Panc1 (cell line): ENCODE measurements around the gene PTAR1. TPM values are rescaled to one million over a fixed set of nuclear protein-coding genes. Genes with fewer than 3 reads are reported as not detected.

ENCODE experiments used
- ATAC-seq: fragments of 200-7000 bp; cut with Tn5 transposase; 2 replicates; pipeline ENCODE4 v1.9.1; 2020; ENCODE audit warnings: mild to moderate bottlenecking, moderate library complexity
- BruUV-seq: library from RNA; stranded (reverse); fragments of 400-500 nt; replicated peaks from 2 replicates; lab custom pipeline; 2021; lab: Mats Ljungman, UMichigan
- CTCF ChIA-PET: fragments of 300-600 bp; sonication (Branson Sonifier 250); formaldehyde crosslinking; loops from one replicate; lab custom pipeline; 2022; ENCODE audit warnings: antibody characterized with exemption; lab: Charles Lee
- POLR2A ChIA-PET: fragments of 300-600 bp; sonication (Branson Sonifier 250); formaldehyde crosslinking; loops from one replicate; lab custom pipeline; 2022; ENCODE audit warnings: antibody characterized with exemption; lab: Charles Lee
- DNase-seq: peaks from one replicate; pipeline ENCODE4 v3.0.0-alpha.2; 2010; ENCODE audit warnings: low read depth, low spot score
- H3K27ac ChIP-seq: 2 replicates; pipeline ENCODE4 v1.5.1; 2011; ENCODE audit warnings: mild to moderate bottlenecking, low read length, inconsistent platforms
- H3K27me3 ChIP-seq: fragments of 200-500 bp; sonication (Bioruptor generic); 2 replicates; pipeline ENCODE4 v1.6.0; 2014; ENCODE audit warnings: low read length, inconsistent platforms; ENCODE audit not compliant: control insufficient read depth, insufficient read depth
- H3K36me3 ChIP-seq: fragments of 200-500 bp; sonication (Bioruptor generic); 2 replicates; pipeline ENCODE4 v1.5.1; 2014; ENCODE audit warnings: inconsistent platforms, mild to moderate bottlenecking, low read length, moderate library complexity; ENCODE audit not compliant: control insufficient read depth, insufficient read depth
- H3K4me1 ChIP-seq: 2 replicates; pipeline ENCODE4 v1.5.1; 2011; ENCODE audit warnings: inconsistent platforms, mild to moderate bottlenecking, low read length, moderate library complexity; ENCODE audit not compliant: control insufficient read depth, insufficient read depth
- H3K4me3 ChIP-seq, 2 experiments: 2 replicates each; pipeline ENCODE4 v1.5.1; 2011 to 2012; ENCODE audit warnings: low read depth in 2 of 2, low read length in 2 of 2, mild to moderate bottlenecking in 2 of 2, inconsistent platforms in 1 of 2, moderate library complexity in 1 of 2
- H3K9me3 ChIP-seq: fragments of 200-500 bp; sonication (Bioruptor generic); 2 replicates; pipeline ENCODE4 v1.5.1; 2014; ENCODE audit warnings: low read depth, mild to moderate bottlenecking, inconsistent platforms, low read length, moderate library complexity; ENCODE audit not compliant: control insufficient read depth, insufficient read depth
- POLR2AphosphoS5 ChIP-seq: IDR thresholded peaks from 2 replicates; pipeline ENCODE4 v1.6.1; 2012; ENCODE audit warnings: mild to moderate bottlenecking, low read depth, low read length, moderate library complexity
- SIN3A ChIP-seq: IDR thresholded peaks from 2 replicates; pipeline ENCODE4 v1.6.1; 2012; ENCODE audit warnings: low read depth, mild to moderate bottlenecking, low read length, moderate library complexity, borderline replicate concordance; ENCODE audit not compliant: insufficient read depth
- TCF7L2 ChIP-seq: IDR thresholded peaks from 2 replicates; pipeline ENCODE4 v1.6.1; 2011; ENCODE audit warnings: mild to moderate bottlenecking, low read depth, low read length, inconsistent platforms
- in situ Hi-C: cut with HindIII; loops from 2 replicates; pipeline ENCODE4 v1.10.0; 2016; ENCODE audit warnings: low sequenced_read_pairs, low pct_unique_long_range_greater_than_20kb
- intact Hi-C: fragments of 100-400 bp; cut with micrococcal nuclease; formaldehyde crosslinking; loops from one replicate; pipeline ENCODE4 v1.10.0; 2022; ENCODE audit not compliant: unreplicated experiment
- total RNA-seq: library from RNA; stranded (reverse); gene quantifications from one replicate; pipeline ENCODE4 v1.2.1, GENCODE V29; 2021; ENCODE audit not compliant: unreplicated experiment
- TF ChIP-seq, protein P1 (sequence below): fragments of 450-650 bp; IDR thresholded peaks from 2 replicates; pipeline ENCODE4 v1.5.1; 2017; ENCODE audit warnings: mild to moderate bottlenecking
- TF ChIP-seq, protein P2 (sequence below), 2 experiments: IDR thresholded peaks; 2 replicates each; pipeline ENCODE4 v1.6.1; 2011 to 2012; ENCODE audit warnings: low read depth in 2 of 2, control low read depth in 1 of 2, low read length in 1 of 2, mild to moderate bottlenecking in 1 of 2, moderate library complexity in 1 of 2; ENCODE audit not compliant: insufficient read depth in 1 of 2

Gene PTAR1
- total RNA-seq, 1 experiment from 2014 or later, result 26.0 TPM

DNA sequence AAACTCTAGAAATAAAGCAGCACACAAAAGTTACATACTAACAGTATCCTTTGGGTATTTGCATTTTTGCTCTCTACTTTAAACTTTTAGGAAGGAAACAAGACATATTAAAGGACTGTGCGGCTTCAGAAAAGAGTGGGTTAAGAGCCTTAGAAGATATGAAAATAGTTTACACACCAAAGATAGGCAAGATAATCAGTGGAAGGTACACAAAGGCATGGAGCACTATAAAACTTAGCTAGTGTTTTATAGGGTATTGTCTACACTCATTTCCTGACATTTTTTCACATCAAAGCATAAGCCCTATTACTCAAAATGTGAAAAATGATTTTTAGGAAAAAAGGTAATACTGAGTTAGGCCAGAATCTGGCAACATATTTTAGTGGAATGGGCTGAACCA lies 44.0 kb downstream of the PTAR1 start:
- in situ Hi-C loops, result no loop called here
- POLR2A ChIA-PET, result no interaction called here

DNA sequence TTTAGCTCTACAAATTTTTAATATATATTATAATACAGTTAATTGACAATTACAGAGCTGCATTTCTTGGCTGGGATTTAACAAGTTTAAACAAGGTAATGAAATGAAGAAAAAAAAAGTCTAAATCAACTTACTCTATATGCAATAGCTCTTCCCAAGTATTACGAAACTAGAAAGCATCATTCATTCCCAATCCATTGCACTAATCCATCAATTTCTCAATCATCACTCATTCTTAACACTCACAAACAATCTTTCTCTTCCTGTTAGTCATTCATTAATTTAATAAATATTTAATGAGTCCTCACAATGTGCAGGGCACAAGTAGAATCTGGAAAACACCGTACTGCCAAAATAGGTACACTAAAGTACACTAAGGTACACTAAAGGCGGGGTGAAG lies 44.7 kb downstream of the PTAR1 start:
- intact Hi-C loops, result no loop called here
- no peak for DNase-seq
- TF ChIP-seq SIN3A (no peak), TCF7L2 (no peak), POLR2AphosphoS5 (no peak)
- TF ChIP-seq, protein P1, sequence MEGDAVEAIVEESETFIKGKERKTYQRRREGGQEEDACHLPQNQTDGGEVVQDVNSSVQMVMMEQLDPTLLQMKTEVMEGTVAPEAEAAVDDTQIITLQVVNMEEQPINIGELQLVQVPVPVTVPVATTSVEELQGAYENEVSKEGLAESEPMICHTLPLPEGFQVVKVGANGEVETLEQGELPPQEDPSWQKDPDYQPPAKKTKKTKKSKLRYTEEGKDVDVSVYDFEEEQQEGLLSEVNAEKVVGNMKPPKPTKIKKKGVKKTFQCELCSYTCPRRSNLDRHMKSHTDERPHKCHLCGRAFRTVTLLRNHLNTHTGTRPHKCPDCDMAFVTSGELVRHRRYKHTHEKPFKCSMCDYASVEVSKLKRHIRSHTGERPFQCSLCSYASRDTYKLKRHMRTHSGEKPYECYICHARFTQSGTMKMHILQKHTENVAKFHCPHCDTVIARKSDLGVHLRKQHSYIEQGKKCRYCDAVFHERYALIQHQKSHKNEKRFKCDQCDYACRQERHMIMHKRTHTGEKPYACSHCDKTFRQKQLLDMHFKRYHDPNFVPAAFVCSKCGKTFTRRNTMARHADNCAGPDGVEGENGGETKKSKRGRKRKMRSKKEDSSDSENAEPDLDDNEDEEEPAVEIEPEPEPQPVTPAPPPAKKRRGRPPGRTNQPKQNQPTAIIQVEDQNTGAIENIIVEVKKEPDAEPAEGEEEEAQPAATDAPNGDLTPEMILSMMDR, result no peak
- TF ChIP-seq, protein P2, sequence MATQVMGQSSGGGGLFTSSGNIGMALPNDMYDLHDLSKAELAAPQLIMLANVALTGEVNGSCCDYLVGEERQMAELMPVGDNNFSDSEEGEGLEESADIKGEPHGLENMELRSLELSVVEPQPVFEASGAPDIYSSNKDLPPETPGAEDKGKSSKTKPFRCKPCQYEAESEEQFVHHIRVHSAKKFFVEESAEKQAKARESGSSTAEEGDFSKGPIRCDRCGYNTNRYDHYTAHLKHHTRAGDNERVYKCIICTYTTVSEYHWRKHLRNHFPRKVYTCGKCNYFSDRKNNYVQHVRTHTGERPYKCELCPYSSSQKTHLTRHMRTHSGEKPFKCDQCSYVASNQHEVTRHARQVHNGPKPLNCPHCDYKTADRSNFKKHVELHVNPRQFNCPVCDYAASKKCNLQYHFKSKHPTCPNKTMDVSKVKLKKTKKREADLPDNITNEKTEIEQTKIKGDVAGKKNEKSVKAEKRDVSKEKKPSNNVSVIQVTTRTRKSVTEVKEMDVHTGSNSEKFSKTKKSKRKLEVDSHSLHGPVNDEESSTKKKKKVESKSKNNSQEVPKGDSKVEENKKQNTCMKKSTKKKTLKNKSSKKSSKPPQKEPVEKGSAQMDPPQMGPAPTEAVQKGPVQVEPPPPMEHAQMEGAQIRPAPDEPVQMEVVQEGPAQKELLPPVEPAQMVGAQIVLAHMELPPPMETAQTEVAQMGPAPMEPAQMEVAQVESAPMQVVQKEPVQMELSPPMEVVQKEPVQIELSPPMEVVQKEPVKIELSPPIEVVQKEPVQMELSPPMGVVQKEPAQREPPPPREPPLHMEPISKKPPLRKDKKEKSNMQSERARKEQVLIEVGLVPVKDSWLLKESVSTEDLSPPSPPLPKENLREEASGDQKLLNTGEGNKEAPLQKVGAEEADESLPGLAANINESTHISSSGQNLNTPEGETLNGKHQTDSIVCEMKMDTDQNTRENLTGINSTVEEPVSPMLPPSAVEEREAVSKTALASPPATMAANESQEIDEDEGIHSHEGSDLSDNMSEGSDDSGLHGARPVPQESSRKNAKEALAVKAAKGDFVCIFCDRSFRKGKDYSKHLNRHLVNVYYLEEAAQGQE (IDR thresholded peaks at IDR 0.05; ENCODE audit: insufficient read depth in 1 of 2, low read depth in 2 of 2, low read length in 1 of 2), result no peak
- no peak for ATAC-seq
- H3K4me3 ChIP-seq, result no peak overlapping the region
- no TSS peak for BruUV-seq
- H3K27ac ChIP-seq, result no peak overlapping the region
- H3K9me3 ChIP-seq, result no peaks in the 10 kb centered on the region
- H3K4me1 ChIP-seq, result no peaks in the 10 kb centered on the region
- no peaks in the 10 kb centered on the region; the same call in 1 of the 2 replicates for H3K36me3 ChIP-seq
- CTCF ChIA-PET, result no interaction called here
- in situ Hi-C loops, result no loop called here
- no peaks in the 10 kb centered on the region for H3K27me3 ChIP-seq
- POLR2A ChIA-PET, result no interaction called here

More for the DNA sequence above, 44.0 kb downstream of the PTAR1 start:
- ATAC-seq (no peak), DNase-seq (no peak)
- TF ChIP-seq TCF7L2, result no peak
- TF ChIP-seq, protein P1, result no peak
- TF ChIP-seq, protein P2 (IDR thresholded peaks at IDR 0.05; ENCODE audit: insufficient read depth in 1 of 2, low read depth in 2 of 2, low read length in 1 of 2), result no peak
- no peak for TF ChIP-seq POLR2AphosphoS5
- TF ChIP-seq SIN3A, result no peak
- Histone ChIP-seq H3K9me3 (no peaks in the 10 kb centered on the region), H3K27ac (no peak overlapping the region), H3K36me3 (no peaks in the 10 kb centered on the region; the same call in 1 of the 2 replicates), H3K4me3 (no peak overlapping the region), H3K27me3 (no peaks in the 10 kb centered on the region), H3K4me1 (no peaks in the 10 kb centered on the region)
- no TSS peak for BruUV-seq
- CTCF ChIA-PET, result no interaction called here
- intact Hi-C loops, result no loop called here
